Smooth muscle cell of bladder (primary cell): Measurements from ENCODE around the gene R3HDM2. TPM values are rescaled to one million over a fixed set of nuclear protein-coding genes. Genes with fewer than 3 reads are reported as not detected.

ENCODE experiments used
- total RNA-seq: library from RNA; depleted of rRNA; stranded (reverse); fragments of >200 nt; gene quantifications from 2 replicates; pipeline ENCODE4 v1.2.3, GENCODE V29; 2014

R3HDM2 gene
- 8.0 and 9.0 TPM in 2 replicates for total RNA-seq

GRCh38 chr12:57430931-57431566 lies at the start of gene R3HDM2:
Gene R3HDM2 (minus strand): TSS chr12:57431043. CDS start chr12:57310428, 120,615 bp downstream.

GRCh38 chr12:57479376-57480115 lies 48.7 kb upstream of the R3HDM2 start, which contains the start of gene ARHGAP9:
Gene ARHGAP9 (minus strand): TSS chr12:57479866. CDS start chr12:57479406, 460 bp downstream.

GRCh38 chr12:57459750-57460467 lies 29.1 kb upstream of the R3HDM2 start, which contains the start of gene GLI1:
Gene GLI1 (plus strand): TSS chr12:57459785. CDS start chr12:57463692, 3,907 bp downstream.

GRCh38 chr12:57454566-57455373 lies 23.9 kb upstream of the R3HDM2 start, which contains the start of gene INHBE:
Gene INHBE (plus strand): TSS chr12:57455307. CDS start chr12:57455537, 230 bp downstream.

GRCh38 chr12:57434517-57435223 lies 3.8 kb upstream of the R3HDM2 start, which contains the start of gene INHBC:
Gene INHBC (plus strand): TSS chr12:57434784. CDS start chr12:57434887, 103 bp downstream.

GRCh38 chr12:57250956-57251355 lies 179.9 kb downstream of the R3HDM2 start, which contains the start of gene STAC3:
Gene STAC3 (minus strand): TSS chr12:57251187. CDS start chr12:57249636, 1,551 bp downstream.

GRCh38 chr12:57229634-57230380 lies 201.0 kb downstream of the R3HDM2 start, which contains the start of gene SHMT2:
Gene SHMT2 (plus strand): TSS chr12:57229711. CDS start chr12:57229779, 68 bp downstream.

GRCh38 chr12:57216014-57216911 lies 214.6 kb downstream of the R3HDM2 start, which contains the start of gene NXPH4:
Gene NXPH4 (plus strand): TSS chr12:57216794. CDS start chr12:57216970, 176 bp downstream.

Other genes with a start within 250 kb of the R3HDM2 start
- 0.28 and 0.65 TPM in 2 replicates for gene NXPH4, start 214.2 kb downstream of the R3HDM2 start, total RNA-seq
- gene SHMT2, start 201.3 kb downstream of the R3HDM2 start, total RNA-seq: 223 and 313 TPM in 2 replicates
- gene STAC3, start 179.9 kb downstream of the R3HDM2 start, total RNA-seq: 0.14 and 0.37 TPM in 2 replicates
- not detected in 2 replicates for gene INHBC, start 3.7 kb upstream of the R3HDM2 start, total RNA-seq
- 9.0 and 12.7 TPM in 2 replicates for gene INHBE, start 24.3 kb upstream of the R3HDM2 start, total RNA-seq
- gene GLI1, start 28.7 kb upstream of the R3HDM2 start, total RNA-seq: 0.18 and 0.71 TPM in 2 replicates
- 0.09 and 0.28 TPM in 2 replicates for gene ARHGAP9, start 48.8 kb upstream of the R3HDM2 start, total RNA-seq
- gene MARS1, start 57.0 kb upstream of the R3HDM2 start, total RNA-seq: 181 and 241 TPM in 2 replicates
- 70.8 and 124 TPM in 2 replicates for gene DDIT3, start 89.5 kb upstream of the R3HDM2 start, total RNA-seq
- gene MBD6, start 91.8 kb upstream of the R3HDM2 start, total RNA-seq: 3.6 and 5.5 TPM in 2 replicates
- gene DCTN2, start 116.1 kb upstream of the R3HDM2 start, total RNA-seq: 68.8 and 71.7 TPM in 2 replicates
- gene KIF5A, start 119.0 kb upstream of the R3HDM2 start, total RNA-seq: 0.09 and 0.14 TPM in 2 replicates
- gene PIP4K2C, start 160.1 kb upstream of the R3HDM2 start, total RNA-seq: 8.6 and 8.8 TPM in 2 replicates
- gene DTX3, start 173.8 kb upstream of the R3HDM2 start, total RNA-seq: 8.8 and 11.5 TPM in 2 replicates
- 22.3 and 40.6 TPM in 2 replicates for gene ARHGEF25, start 180.4 kb upstream of the R3HDM2 start, total RNA-seq
- gene B4GALNT1, start 202.2 kb upstream of the R3HDM2 start, total RNA-seq: 0.55 and 0.85 TPM in 2 replicates